Cardiac fibroblast (primary cell): ENCODE results near the gene HID1.

Experiments used
- DNase-seq, 2 donors: peaks; one replicate each; pipeline versions ENCODE4 v3.0.0 to v3.0.0-alpha.2; 2010; ENCODE audit warnings: low read depth in 2 of 2
- H3K4me3 ChIP-seq, 2 donors: replicated peaks in 1 of 2; 1 replicate in 1 of 2; 2 replicates in 1 of 2; pipeline ENCODE4 v1.5.1; 2011; ENCODE audit warnings: low read depth in 2 of 2, low read length in 2 of 2, mild to moderate bottlenecking in 2 of 2, moderate library complexity in 1 of 2
- CTCF ChIP-seq: IDR thresholded peaks from one replicate; pipeline ENCODE4 v1.5.1; 2011; ENCODE audit warnings: low read depth, mild to moderate bottlenecking, low read length, inconsistent platforms

HID1 gene

GRCh38 chr17:74946641-74947040 lies 25.9 kb downstream of the HID1 start:
- no peak for DNase-seq
- no peak for TF ChIP-seq CTCF
- no peak overlapping the region for H3K4me3 ChIP-seq

GRCh38 chr17:74945543-74945942 lies 27.0 kb downstream of the HID1 start:
- H3K4me3 ChIP-seq, result no peak overlapping the region
- no peak for TF ChIP-seq CTCF
- no peak for DNase-seq

- no peak overlapping the region for H3K4me3 ChIP-seq
- DNase-seq, result no peak
- TF ChIP-seq CTCF, result no peak
Measured at GRCh38 chr17:74943808-74944522, 28.6 kb downstream of the HID1 start.

- no peak overlapping the region for H3K4me3 ChIP-seq
- TF ChIP-seq CTCF, result no peak
- no peak for DNase-seq
Measured at GRCh38 chr17:74941128-74941725, 31.3 kb downstream of the HID1 start.

- no peak overlapping the region for H3K4me3 ChIP-seq
- TF ChIP-seq CTCF, result no peak
- no peak for DNase-seq
Measured at GRCh38 chr17:74939534-74939933, 33.0 kb downstream of the HID1 start.

GRCh38 chr17:74938194-74938950 lies 34.2 kb downstream of the HID1 start:
- TF ChIP-seq CTCF, result no peak
- DNase-seq, result no peak
- H3K4me3 ChIP-seq, result no peak overlapping the region
